ENCODE measurements around the gene OR13C4.
"Not testable (repeated sequence)": the region's sequence is repeated elsewhere in the genome, so short reads cannot be mapped to it uniquely, and the experiment has no call there.

OR13C4 gene

GRCh38 chr9:104527109-104527508 is at the start of gene OR13C4:
OR13C4 (minus strand) TSS chr9:104527209; CDS start chr9:104527209, 0 bp downstream.
- DNase-seq, result no peak

- no peak for DNase-seq
Measured at GRCh38 chr9:104575456-104575855, 48.4 kb upstream of the OR13C4 start.

- DNase-seq, result no peak
Measured at GRCh38 chr9:104572612-104573011, 45.6 kb upstream of the OR13C4 start.

GRCh38 chr9:104568868-104569267 is 41.9 kb upstream of the OR13C4 start, which contains the start of gene OR13C8:
OR13C8 (plus strand) TSS chr9:104569168; CDS start chr9:104569168, 0 bp downstream.
- DNase-seq, result no peak

- DNase-seq, result no peak
Measured at GRCh38 chr9:104564358-104564757, 37.3 kb upstream of the OR13C4 start.

GRCh38 chr9:104556830-104557634 is 30.0 kb upstream of the OR13C4 start:
- DNase-seq, result no peak

GRCh38 chr9:104555521-104555920 is 28.5 kb upstream of the OR13C4 start:
- no peak for DNase-seq

- DNase-seq, result no peak
Measured at GRCh38 chr9:104553261-104553660, 26.3 kb upstream of the OR13C4 start.

GRCh38 chr9:104544644-104545043 is 17.6 kb upstream of the OR13C4 start:
- DNase-seq, result no peak

GRCh38 chr9:104539275-104539674 is 12.3 kb upstream of the OR13C4 start:
- no peak for DNase-seq

- no peak for DNase-seq
Measured at GRCh38 chr9:104536756-104537155, 9.7 kb upstream of the OR13C4 start, which contains the start of gene OR13C3. OR13C3 (minus strand) TSS chr9:104536856; CDS start chr9:104536723, 133 bp downstream.

- DNase-seq, result not testable (repeated sequence)
Measured at GRCh38 chr9:104520241-104520640, 6.8 kb downstream of the OR13C4 start.

GRCh38 chr9:104514901-104515300 is 12.1 kb downstream of the OR13C4 start:
- no peak for DNase-seq

GRCh38 chr9:104506565-104506964 is 20.4 kb downstream of the OR13C4 start:
- DNase-seq, result no peak

GRCh38 chr9:104503963-104504362 is 23.0 kb downstream of the OR13C4 start, which contains the start of gene OR13F1:
OR13F1 (plus strand) TSS chr9:104504263; CDS start chr9:104504263, 0 bp downstream.
- no peak for DNase-seq

GRCh38 chr9:104503440-104503839 is 23.6 kb downstream of the OR13C4 start:
- no peak for DNase-seq

GRCh38 chr9:104494808-104495207 is 32.2 kb downstream of the OR13C4 start:
- DNase-seq, result peak; percentile 34

GRCh38 chr9:104485014-104485413 is 42.0 kb downstream of the OR13C4 start:
- DNase-seq, result no peak

- no peak for DNase-seq
Measured at GRCh38 chr9:104482921-104483570, 44.0 kb downstream of the OR13C4 start.
